ENCODE data around the gene SNX24. TPM values are rescaled to one million over a fixed set of nuclear protein-coding genes. Genes with fewer than 3 reads are reported as not detected.

The SNX24 gene
- total RNA-seq, 1 experiment from 2014 or later: 10.8 TPM

- Histone ChIP-seq H3K9me2 (ENCODE audit: insufficient read depth) (no peaks in the 10 kb centered on the region), H3K4me2 (ENCODE audit: low read length) (no peak overlapping the region), H3K9ac (ENCODE audit: low read length) (no peak overlapping the region), H3K36me3 (ENCODE audit: control insufficient read depth in 1 of 2, insufficient read depth in 2 of 2, low read length in 2 of 2) (no peaks in the 10 kb centered on the region), H3K27me3 (ENCODE audit: insufficient read depth, low read length) (no peaks in the 10 kb centered on the region), H3K4me3 (replicated peaks in 1 of 2; ENCODE audit: low read depth in 1 of 2, low read length in 2 of 2) (no peak overlapping the region), H3K27ac (ENCODE audit: low read depth, low read length) (no peak overlapping the region), H3K9me3 (ENCODE audit: control insufficient read depth in 1 of 2, insufficient read depth in 1 of 2, low read depth in 1 of 2, low read length in 2 of 2) (no peaks in the 10 kb centered on the region), H4K20me1 (ENCODE audit: insufficient read depth) (no peaks in the 10 kb centered on the region), H2AFZ (ENCODE audit: low read depth, low read length, poor library complexity, severe bottlenecking) (no peak overlapping the region), H3K4me1 (ENCODE audit: control insufficient read depth in 1 of 2, insufficient read depth in 2 of 2, low read length in 2 of 2) (no peaks in the 10 kb centered on the region), H3K79me2 (ENCODE audit: insufficient read depth, low read length) (no peaks in the 10 kb centered on the region)
- POLR2A ChIA-PET: no interaction called here
- RAD21 ChIA-PET (ENCODE audit: low non-redundant PET in 1 of 2, low total read pairs in 2 of 2, uncharacterized antibody in 2 of 2, unreplicated experiment in 2 of 2): no interaction called here
- DNase-seq (ENCODE audit: low read depth, low spot score) (no peak), ATAC-seq (no peak)
- CTCF ChIA-PET: interaction anchor here (0.8 kb wide), 1 partner anchor 296 kb away, joined by 4 read pairs; no protein-coding TSS in a partner anchor
- no peak for TF ChIP-seq RAD21 (IDR thresholded peaks at IDR 0.05; ENCODE audit: low read depth)
- TF ChIP-seq POLR2A (IDR thresholded peaks at IDR 0.05; ENCODE audit: borderline replicate concordance, extremely low read depth, insufficient read depth, insufficient read length): no peak
- TF ChIP-seq SIN3A (IDR thresholded peaks at IDR 0.05; ENCODE audit: low read depth): no peak
- no peak for TF ChIP-seq EGR1 (IDR thresholded peaks at IDR 0.05; ENCODE audit: low read depth)
- TF ChIP-seq FOSL1 (IDR thresholded peaks at IDR 0.05; ENCODE audit: low read depth): no peak
- no peak for TF ChIP-seq TCF7L2 (IDR thresholded peaks at IDR 0.05; ENCODE audit: borderline replicate concordance, extremely low read depth, insufficient read depth, insufficient read length)
- no peak for TF ChIP-seq ZFX (IDR thresholded peaks at IDR 0.05)
- no peak for TF ChIP-seq CTCF (IDR thresholded peaks at IDR 0.05 in 2 of 3, conservative IDR thresholded peaks at IDR 0.05 in 1 of 3; ENCODE audit: borderline replicate concordance in 1 of 3, insufficient read depth in 1 of 3, low read depth in 2 of 3, low read length in 2 of 3)
- no peak for TF ChIP-seq YY1 (IDR thresholded peaks at IDR 0.05; ENCODE audit: extremely low read depth, insufficient replicate concordance, low read depth, low read length)
- TF ChIP-seq ELF1 (IDR thresholded peaks at IDR 0.05; ENCODE audit: borderline replicate concordance, low read depth): no peak
- intact Hi-C loops (cut with micrococcal nuclease): loop anchor here (1.0 to 10.0 kb wide), 3 partner anchors 298 to 614 kb away; no protein-coding TSS in a partner anchor
- BruUV-seq (replicated peaks): no TSS peak
These were observed 155.3 kb downstream of the SNX24 start for GRCh38 chr5:123000731-123001130.
